ENCODE measurements around the gene TRPM2. TPM values are rescaled to one million over a fixed set of nuclear protein-coding genes. Genes with fewer than 3 reads are reported as not detected.

The TRPM2 gene
- total and polyA plus RNA-seq, 2 of the 8 experiments (the other 6 are each of a cell fraction or from before 2014, with no cell fraction given), result 0.27 to 0.28 TPM

DNA sequence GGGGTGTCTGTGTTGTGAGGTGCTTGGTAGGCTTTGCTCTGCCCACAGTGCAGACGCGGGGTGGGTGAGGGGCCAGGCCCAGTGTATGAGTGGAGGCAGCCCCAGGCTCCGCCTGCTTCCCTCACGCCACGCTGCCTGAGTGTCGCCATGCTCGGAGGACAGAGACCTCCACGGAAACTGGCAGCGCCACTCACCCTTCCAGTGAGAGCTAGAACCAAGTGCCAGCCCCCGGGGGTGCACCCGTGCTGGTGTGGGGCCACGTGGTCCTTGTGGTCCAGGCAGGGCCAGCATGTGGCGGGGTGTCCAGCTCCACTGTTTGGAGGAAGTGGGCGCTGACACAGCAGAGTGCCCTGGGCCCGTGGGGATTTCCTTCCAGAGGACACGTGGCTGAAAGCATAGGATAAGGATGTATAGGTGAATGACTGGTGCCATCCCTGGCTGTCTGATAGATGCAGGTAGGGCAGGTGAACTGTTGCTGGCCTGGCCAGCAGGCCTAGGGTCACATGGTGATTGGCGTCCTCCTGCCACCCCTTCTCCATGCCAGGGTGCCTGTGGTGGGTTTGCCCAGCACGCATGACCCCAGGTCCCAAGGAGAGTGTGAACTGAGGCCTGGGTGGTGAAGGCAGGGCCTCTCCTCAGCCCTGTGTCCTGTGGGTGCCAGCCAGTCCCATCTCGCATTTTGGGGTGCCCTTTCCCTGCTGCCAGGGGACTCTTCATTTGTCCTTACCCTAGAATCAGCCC lies 105.7 kb downstream of the TRPM2 start:
- POLR2A ChIA-PET (ENCODE audit: partially characterized antibody), result no interaction called here
- H3K79me1 ChIP-seq (ENCODE audit: low read depth, low read length), result no peaks in the 10 kb centered on the region

More for the DNA sequence above, 105.7 kb downstream of the TRPM2 start:
- no peak overlapping the region for H2BK12ac ChIP-seq (ENCODE audit: low read depth, low read length)
- no peak overlapping the region for H2BK120ac ChIP-seq (replicated peaks; ENCODE audit: low read depth, low read length)
- peaks cover 0 to 11% (median 4%) of the 10 kb centered on the region in 4 experiments; a peak in 4 of 7 replicates for H3K27me3 ChIP-seq (replicated peaks in 1 of 4; ENCODE audit: control insufficient read depth in 3 of 4, extremely low read depth in 1 of 4, insufficient read depth in 3 of 4, low read length in 3 of 4)
- no peaks in the 10 kb centered on the region for H3K9me3 ChIP-seq (ENCODE audit: insufficient read depth in 2 of 2, low read depth in 1 of 2, low read length in 1 of 2)
- H4K20me1 ChIP-seq (replicated peaks in 1 of 2; ENCODE audit: control insufficient read depth in 1 of 2, insufficient read depth in 2 of 2, low read length in 2 of 2), result peaks cover 0 to 6% of the 10 kb centered on the region in 2 experiments
- H3K4me3 ChIP-seq (ENCODE audit: extremely low read depth in 1 of 4, insufficient read depth in 2 of 4, low read depth in 3 of 4, low read length in 4 of 4), result no peak overlapping the region
- WGBS, 2 experiments (ENCODE audit: extremely low coverage in 1 of 2, insufficient coverage in 1 of 2, insufficient read length in 1 of 2, insufficient replicate concordance in 2 of 2, low coverage in 1 of 2, low lambda C conversion rate in 2 of 2, missing lambda C conversion rate in 1 of 2), result 90% methylated on average over 19 of the region's 19 CpGs; no CpG with 5 or more reads in 1 of the 2 experiments
- TF ChIP-seq EP300 (IDR thresholded peaks at IDR 0.05; ENCODE audit: borderline replicate concordance in 1 of 2, low read depth in 2 of 2, low read length in 2 of 2), result no peak
- H2AK5ac ChIP-seq (ENCODE audit: low read depth, low read length), result no peak overlapping the region
- no peak overlapping the region; the same call in 1 of the 2 replicates for H3K27ac ChIP-seq (ENCODE audit: low read depth, low read length)
- no peak overlapping the region for H3K23ac ChIP-seq (ENCODE audit: insufficient read length)
- CTCF ChIA-PET (ENCODE audit: partially characterized antibody), result interaction anchor here (1.1 kb wide), 1 partner anchor 21 kb away, joined by 3 read pairs; no protein-coding TSS in a partner anchor
- H3K14ac ChIP-seq (ENCODE audit: insufficient read length), result no peak overlapping the region
- no peak overlapping the region for H2AFZ ChIP-seq (ENCODE audit: low read length)
- H3K4ac ChIP-seq (replicated peaks; ENCODE audit: insufficient read length, low read depth, low read length), result no peak overlapping the region
- no peak overlapping the region for H2BK20ac ChIP-seq (ENCODE audit: low read length)
- H3K56ac ChIP-seq (replicated peaks; ENCODE audit: insufficient read length, low read depth, low read length), result no peak overlapping the region
- no peaks in the 10 kb centered on the region for H3K79me2 ChIP-seq (ENCODE audit: control insufficient read depth in 1 of 2, insufficient read depth in 2 of 2, low read length in 2 of 2)
- H4K5ac ChIP-seq (ENCODE audit: insufficient read length, low read depth, low read length), result no peak overlapping the region
- H3K36me3 ChIP-seq (ENCODE audit: control insufficient read depth in 2 of 4, insufficient read depth in 4 of 4, low read length in 3 of 4), result no peaks in the 10 kb centered on the region
- no peak overlapping the region for H4K91ac ChIP-seq (replicated peaks; ENCODE audit: insufficient read length, low read length)
- H3K4me1 ChIP-seq (replicated peaks in 1 of 4; ENCODE audit: control insufficient read depth in 3 of 4, insufficient read depth in 4 of 4, low read length in 3 of 4), result peaks cover 0 to 5% (median 2%) of the 10 kb centered on the region in 4 experiments; a peak in 3 of 7 replicates
- H3K4me2 ChIP-seq (ENCODE audit: insufficient read depth in 1 of 2, low read depth in 2 of 2, low read length in 2 of 2), result no peak overlapping the region
- FAIRE-seq (no peak), DNase-seq (ENCODE audit: low read depth in 1 of 2, low spot score in 2 of 2) (no peak)
- H3K18ac ChIP-seq (ENCODE audit: extremely low read depth, low read length), result no peak overlapping the region; the same call in 1 of the 2 replicates
- no peak overlapping the region; the same call in 1 of the 2 replicates for H4K8ac ChIP-seq (ENCODE audit: extremely low read depth, insufficient read depth, low read length)
- peaks cover 5% of the 10 kb centered on the region; the same call in 1 of the 2 replicates for H3K23me2 ChIP-seq (ENCODE audit: low read depth, low read length)
- H3K9ac ChIP-seq (replicated peaks in 1 of 4; ENCODE audit: extremely low read depth in 1 of 4, low read depth in 3 of 4, low read length in 3 of 4), result no peak overlapping the region
- no peak overlapping the region for H2BK5ac ChIP-seq (ENCODE audit: low read depth, low read length)
- no peak overlapping the region for H2BK15ac ChIP-seq (ENCODE audit: low read length)

Measured in H1 (cell line).